Measurements from ENCODE around the gene OR52E1.
"Not testable (repeated sequence)": the region's sequence is repeated elsewhere in the genome, so short reads cannot be mapped to it uniquely, and the experiment has no call there.

OR52E1 gene

DNA sequence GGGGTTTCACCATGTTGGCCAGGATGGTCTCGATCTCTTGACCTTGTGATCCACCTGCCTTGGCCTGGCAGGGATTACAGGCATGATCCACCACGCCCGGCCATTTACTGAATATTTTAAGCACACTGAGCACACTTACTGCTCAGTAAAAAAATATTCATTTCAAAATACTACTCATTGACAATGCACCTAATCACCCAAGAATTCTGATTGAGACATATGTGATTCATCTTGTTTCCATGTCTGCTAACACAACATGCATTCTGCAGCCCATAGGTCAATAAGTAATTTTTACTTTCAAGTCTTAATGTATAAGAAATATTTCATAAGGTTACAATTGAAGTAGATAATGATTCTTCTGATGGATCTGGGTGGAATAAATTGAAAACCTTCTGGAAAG lies 27.3 kb upstream of the OR52E1 start:
- DNase-seq (ENCODE audit: low read depth, low spot score) = no peak
- CTCF ChIA-PET = no interaction called here
- H3K4me3 ChIP-seq (ENCODE audit: low read depth, low read length) = no peak overlapping the region
- POLR2A ChIA-PET = no interaction called here
- TF ChIP-seq, protein P1, sequence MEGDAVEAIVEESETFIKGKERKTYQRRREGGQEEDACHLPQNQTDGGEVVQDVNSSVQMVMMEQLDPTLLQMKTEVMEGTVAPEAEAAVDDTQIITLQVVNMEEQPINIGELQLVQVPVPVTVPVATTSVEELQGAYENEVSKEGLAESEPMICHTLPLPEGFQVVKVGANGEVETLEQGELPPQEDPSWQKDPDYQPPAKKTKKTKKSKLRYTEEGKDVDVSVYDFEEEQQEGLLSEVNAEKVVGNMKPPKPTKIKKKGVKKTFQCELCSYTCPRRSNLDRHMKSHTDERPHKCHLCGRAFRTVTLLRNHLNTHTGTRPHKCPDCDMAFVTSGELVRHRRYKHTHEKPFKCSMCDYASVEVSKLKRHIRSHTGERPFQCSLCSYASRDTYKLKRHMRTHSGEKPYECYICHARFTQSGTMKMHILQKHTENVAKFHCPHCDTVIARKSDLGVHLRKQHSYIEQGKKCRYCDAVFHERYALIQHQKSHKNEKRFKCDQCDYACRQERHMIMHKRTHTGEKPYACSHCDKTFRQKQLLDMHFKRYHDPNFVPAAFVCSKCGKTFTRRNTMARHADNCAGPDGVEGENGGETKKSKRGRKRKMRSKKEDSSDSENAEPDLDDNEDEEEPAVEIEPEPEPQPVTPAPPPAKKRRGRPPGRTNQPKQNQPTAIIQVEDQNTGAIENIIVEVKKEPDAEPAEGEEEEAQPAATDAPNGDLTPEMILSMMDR (IDR thresholded peaks at IDR 0.05; ENCODE audit: insufficient read depth, low read length, missing control alignments) = no peak

DNA sequence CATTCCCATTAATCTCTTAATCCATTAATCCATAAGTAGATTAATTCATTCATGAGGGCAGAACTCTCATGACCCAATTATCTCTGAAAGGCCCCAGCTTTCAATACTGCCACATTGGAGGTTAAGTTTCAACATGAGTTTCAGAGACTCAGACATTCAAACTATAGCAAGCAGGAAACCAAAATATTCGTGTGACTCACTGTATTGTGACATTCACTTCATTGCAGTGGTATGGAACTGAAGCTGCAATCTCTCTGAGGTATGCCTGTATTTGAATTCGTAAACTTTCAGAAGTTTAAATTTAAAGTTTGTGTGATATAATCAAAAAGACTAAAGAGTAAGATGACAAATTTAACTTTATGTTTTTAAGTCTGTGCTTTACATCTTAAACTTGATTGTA lies 26.0 kb upstream of the OR52E1 start:
- DNase-seq (ENCODE audit: low read depth, low spot score) = peak; percentile 7
- POLR2A ChIA-PET = no interaction called here
- CTCF ChIA-PET = no interaction called here
- H3K4me3 ChIP-seq (ENCODE audit: low read depth, low read length) = no peak overlapping the region
- TF ChIP-seq, protein P1 (IDR thresholded peaks at IDR 0.05; ENCODE audit: insufficient read depth, low read length, missing control alignments) = no peak

DNA sequence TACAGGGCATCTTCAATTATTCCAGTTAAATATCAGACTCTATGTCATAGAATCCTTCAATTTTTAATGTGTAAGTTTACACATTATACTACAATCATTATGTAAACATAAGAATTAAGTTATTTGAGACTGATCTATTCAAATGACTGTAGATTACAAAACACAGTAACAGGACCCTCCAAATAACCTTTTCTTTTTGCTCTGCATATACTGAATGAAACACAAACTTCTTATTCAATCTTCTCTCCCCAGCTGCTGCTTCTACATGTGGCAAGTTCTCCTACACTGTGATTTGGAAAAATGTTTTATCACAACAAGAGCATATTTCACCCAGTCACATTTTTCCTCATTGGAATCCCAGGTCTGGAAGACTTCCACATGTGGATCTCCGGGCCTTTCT lies 23.1 kb upstream of the OR52E1 start, which contains the start of gene OR52J3:
Gene OR52J3 (plus strand): TSS at position 301 of the 400 bp plus-strand sequence. CDS start 0 bp downstream, at position 301.
- CTCF ChIA-PET = no interaction called here
- POLR2A ChIA-PET = no interaction called here

DNA sequence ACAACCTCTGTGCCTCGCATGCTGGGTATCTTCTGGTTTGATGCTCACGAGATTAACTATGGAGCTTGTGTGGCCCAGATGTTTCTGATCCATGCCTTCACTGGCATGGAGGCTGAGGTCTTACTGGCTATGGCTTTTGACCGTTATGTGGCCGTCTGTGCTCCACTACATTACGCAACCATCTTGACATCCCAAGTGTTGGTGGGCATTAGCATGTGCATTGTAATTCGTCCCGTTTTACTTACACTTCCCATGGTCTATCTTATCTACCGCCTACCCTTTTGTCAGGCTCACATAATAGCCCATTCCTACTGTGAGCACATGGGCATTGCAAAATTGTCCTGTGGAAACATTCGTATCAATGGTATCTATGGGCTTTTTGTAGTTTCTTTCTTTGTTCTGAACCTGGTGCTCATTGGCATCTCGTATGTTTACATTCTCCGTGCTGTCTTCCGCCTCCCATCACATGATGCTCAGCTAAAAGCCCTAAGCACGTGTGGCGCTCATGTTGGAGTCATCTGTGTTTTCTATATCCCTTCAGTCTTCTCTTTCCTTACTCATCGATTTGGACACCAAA lies 22.5 kb upstream of the OR52E1 start:
- DNase-seq (ENCODE audit: low read depth, low spot score) = no peak
- no peak overlapping the region for H3K4me3 ChIP-seq (ENCODE audit: low read depth, low read length)
- CTCF ChIA-PET = no interaction called here
- TF ChIP-seq, protein P1 (IDR thresholded peaks at IDR 0.05; ENCODE audit: insufficient read depth, low read length, missing control alignments) = no peak
- POLR2A ChIA-PET = no interaction called here

More for the DNA sequence above, 23.1 kb upstream of the OR52E1 start, which contains the start of gene OR52J3:
- no peak within 1 kb of the TSS for H3K4me3 ChIP-seq (ENCODE audit: low read depth, low read length)
- DNase-seq (ENCODE audit: low read depth, low spot score) = no peak
- TF ChIP-seq, protein P1 (IDR thresholded peaks at IDR 0.05; ENCODE audit: insufficient read depth, low read length, missing control alignments) = no peak

DNA sequence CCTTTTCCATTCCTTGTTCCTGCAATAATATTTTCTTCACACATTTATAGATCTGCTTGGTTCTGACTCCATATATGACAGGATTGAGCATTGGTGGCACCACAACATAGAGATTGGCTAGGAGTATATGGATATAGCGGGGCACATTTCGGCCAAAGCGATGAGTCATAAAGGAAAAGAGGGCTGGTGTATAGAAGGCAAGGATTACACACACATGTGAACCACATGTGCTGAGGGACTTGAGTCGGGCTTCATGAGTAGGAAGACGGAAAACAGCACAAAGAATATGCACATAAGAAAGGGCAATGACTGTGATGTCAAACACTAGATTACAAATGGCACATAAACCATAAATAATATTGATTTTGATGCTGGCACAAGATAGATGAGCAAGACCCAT lies 10.7 kb upstream of the OR52E1 start:
- H3K4me3 ChIP-seq (ENCODE audit: low read depth, low read length); CTCF ChIA-PET: not testable (repeated sequence)

DNA sequence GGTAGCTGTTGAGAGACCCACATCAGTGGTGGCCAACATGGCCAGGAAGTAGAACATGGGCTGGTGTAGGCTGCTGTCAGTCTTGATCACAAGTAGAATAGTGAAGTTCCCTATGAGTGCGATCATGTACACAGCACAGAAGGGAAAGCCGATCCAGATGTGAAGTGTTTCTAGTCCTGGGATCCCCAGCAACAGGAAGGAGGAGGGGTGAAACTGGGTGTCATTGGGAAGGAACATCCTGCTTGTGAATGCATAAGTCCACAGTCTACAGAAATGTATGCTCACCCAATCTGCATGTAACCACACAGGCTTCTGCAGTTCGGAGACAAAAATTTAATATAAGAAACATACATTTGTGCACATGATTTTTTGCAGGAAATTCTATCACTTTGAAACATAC lies 10.0 kb upstream of the OR52E1 start, which contains the start of gene OR52E2:
Gene OR52E2 (minus strand): TSS at position 237 of the 400 bp plus-strand sequence. CDS start 0 bp downstream, at position 237.
- TF ChIP-seq, protein P1 (IDR thresholded peaks at IDR 0.05; ENCODE audit: insufficient read depth, low read length, missing control alignments) = no peak
- ChIA-PET CTCF (no interaction called here), POLR2A (no interaction called here)
- H3K4me3 ChIP-seq (ENCODE audit: low read depth, low read length) = no peak within 1 kb of the TSS
- DNase-seq (ENCODE audit: low read depth, low spot score) = no peak

More for the DNA sequence above, 10.7 kb upstream of the OR52E1 start:
- DNase-seq (ENCODE audit: low read depth, low spot score); POLR2A ChIA-PET: not testable (repeated sequence)

DNA sequence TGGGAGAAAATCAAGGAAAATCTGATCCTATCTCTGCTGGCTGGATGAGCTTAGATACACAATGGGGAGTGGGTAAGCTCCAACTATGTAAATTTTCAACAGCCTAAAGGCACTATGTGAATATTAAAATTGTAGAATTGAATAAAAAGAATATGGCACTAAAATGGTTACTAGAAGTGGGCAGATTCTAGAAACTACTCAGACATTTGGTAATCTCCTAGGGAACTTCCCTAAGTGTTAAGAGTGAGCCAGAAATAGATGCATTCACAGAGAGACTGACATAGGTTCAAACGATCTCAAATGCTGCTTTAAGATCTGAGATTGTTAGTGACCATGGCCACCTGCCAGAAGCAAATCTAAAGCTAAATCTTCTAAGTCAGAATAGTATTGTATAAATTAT lies 4.3 kb upstream of the OR52E1 start:
- TF ChIP-seq, protein P1 (IDR thresholded peaks at IDR 0.05; ENCODE audit: insufficient read depth, low read length, missing control alignments) = no peak
- POLR2A ChIA-PET = no interaction called here
- no peak overlapping the region for H3K4me3 ChIP-seq (ENCODE audit: low read depth, low read length)
- CTCF ChIA-PET = interaction anchor here (1.6 kb wide), 1 partner anchor 316 kb away, joined by 3 read pairs; no protein-coding TSS in a partner anchor
- no peak for DNase-seq (ENCODE audit: low read depth, low spot score)

Measured in AG04449 (cell line).